DMS53 (cell line): ENCODE data around the gene RGP1.

Experiments used
- DNase-seq: peaks from one replicate; lab custom pipeline; 2025; lab: John Stamatoyannopoulos, UW

Gene RGP1

GRCh38 chr9:35719546-35719945 is 29.5 kb upstream of the RGP1 start:
- no peak for DNase-seq

GRCh38 chr9:35723426-35723825 is 25.7 kb upstream of the RGP1 start:
- DNase-seq, result no peak

DNA sequence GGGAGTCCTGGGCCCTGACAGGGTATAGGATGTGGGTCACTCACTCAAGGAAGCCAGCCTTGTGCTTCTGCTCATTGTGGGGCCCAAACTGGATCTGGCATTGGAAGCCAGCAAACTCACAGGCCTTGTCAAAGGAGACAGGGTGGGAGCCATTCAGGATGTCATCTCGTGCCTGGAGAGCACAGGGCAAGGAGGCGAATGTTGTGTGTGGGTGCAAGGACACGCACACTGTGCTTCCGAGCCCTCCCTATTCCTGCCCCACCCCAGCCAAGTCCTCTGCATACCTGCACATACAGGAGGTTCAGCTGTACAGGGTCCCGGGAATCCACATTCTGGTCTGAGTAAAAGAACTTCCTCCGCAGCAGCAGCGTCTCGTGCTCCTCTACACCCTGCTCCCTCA is 25.2 kb upstream of the RGP1 start:
- DNase-seq, result no peak

DNA sequence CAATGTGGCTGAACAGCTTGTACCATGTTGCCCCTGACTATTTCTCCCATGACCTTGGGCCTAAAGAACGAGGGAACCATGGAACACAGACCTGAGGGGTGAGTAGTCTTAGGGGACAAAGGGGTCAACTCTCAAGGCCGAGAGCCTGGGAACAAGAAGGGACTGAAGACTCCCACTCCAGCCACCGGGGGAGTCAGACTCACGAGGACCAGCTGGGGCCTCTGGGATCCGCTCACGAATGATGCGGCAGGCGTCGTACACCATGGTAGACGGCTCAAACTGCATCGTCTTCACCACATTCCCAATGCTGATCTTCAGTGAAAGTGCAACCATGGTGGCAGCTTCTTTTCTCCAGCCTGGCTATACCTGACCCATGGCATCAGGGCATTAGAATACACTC is 23.7 kb upstream of the RGP1 start:
- DNase-seq, result no peak

DNA sequence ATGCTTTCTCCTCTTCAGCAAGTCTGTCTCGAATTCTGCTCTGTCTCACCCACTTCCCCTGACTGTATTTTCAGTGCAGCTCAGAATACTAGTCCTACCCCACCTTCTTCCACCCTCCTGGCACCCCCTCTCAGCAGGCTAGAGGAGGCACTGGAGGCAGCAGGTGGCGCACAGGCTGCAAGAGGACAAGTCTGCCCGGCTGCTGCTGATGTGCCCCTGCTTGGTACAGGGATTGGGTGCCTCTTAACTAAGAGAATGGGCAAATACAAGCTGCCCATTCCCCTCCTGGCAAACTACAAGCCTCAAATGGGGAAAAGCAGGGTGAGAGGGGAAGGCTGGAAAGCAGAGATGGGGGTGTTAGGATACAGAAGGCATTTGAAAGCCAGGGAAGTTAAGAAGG is 22.2 kb upstream of the RGP1 start:
- DNase-seq, result peak; percentile 13

DNA sequence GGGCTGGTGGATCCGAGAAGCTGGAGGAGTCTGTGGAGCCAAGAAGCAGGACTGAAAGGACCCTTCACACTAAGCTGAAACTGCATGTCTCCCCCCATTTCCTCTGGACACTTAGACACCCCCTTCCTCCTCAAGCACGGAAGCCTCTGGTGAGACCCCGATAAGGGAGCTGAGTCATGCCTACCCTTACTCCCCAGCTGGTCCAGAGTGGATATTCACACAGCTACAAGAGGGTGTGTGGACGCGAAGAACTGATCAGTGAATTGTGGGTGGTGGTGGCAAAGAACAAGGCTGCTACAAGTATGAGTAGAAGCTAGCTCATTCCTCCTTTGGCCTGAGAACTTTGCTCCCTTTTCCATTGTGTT is 21.4 kb upstream of the RGP1 start:
- DNase-seq, result no peak

DNA sequence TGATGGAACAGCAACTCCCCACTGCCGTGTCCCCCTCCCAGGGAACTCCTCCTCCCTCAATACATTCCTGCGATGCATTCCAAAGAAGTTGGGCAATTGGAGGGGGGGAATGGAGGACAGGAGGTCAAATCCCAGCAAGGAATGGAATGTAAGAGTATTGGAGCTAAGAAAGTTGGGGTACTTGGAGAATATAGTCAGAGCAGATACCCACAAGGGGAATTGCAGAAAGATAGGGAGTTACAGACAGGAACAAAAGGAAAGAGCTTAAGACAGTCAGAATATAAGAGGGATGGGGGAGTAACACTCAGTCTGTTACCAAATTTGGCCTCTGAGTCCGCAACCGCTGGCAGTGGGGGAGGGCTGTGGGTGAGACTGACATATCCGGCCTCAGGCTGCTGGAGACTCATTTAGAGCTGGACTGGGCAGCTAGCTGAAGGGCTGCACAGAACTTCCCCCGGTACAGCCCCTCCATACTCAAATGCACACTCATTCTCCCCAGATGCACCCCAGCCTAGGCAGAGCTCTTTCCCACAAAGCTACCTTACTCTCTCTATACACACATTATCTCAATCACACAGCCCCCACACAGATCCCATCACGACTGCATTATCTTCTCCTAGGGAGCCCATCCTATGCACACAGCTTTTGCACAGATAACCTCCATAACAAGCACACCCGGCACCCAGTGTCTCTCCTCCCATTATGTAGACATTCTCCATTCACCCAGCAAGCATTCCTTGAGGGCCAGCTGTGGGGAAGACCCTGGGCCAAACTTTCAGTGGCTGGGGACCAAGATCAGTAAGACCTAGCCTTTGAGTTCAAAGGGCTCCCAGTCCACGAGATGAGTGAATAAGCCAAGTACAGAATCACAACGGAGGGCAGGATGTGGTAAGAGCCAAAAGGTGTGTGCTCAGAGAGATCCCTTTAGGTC is 20.8 kb upstream of the RGP1 start:
- DNase-seq, result no peak

- DNase-seq, result no peak
These were observed 20.0 kb upstream of the RGP1 start for GRCh38 chr9:35729101-35729500.

DNA sequence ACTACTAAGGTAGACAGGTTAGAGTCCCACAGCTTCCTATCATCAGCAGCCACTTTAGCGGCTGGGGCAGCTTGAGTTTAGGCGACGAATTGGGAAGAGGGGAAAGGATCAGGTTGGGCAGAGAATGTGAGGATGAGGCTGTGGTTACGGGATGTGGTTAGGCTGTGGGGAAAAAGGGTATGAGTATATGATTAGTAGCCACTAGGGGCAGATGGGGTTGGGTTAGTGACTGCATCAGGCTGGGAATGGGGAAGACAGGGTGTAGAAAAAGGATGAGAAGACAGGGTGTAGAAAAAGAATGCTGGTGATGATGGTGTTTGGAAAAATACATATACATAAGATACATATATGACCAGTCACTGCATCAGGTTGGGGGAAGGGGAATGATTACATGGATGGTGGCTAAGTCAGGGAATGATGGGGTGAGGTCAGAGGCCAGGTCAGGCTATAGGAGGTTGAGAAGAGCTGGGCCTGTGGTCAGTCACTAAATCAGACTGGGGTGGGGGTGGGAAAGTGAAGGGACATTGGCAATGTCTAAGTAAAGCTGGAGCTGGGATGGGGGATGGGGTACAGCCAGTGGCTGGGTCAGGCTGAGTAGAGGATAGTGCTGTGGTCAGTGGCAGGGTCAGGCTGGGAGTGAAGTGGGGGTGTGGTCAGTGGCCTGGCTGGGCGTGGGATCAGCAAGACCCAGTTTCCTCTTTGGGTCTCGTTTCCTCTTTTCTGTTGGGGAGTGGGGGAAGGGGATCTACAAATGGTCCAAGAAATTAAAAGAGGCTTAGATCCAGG is 19.2 kb upstream of the RGP1 start:
- peak; percentile 57 for DNase-seq

- DNase-seq, result no peak
These were observed 18.6 kb upstream of the RGP1 start for GRCh38 chr9:35730486-35730854.

- DNase-seq, result peak; percentile 34
These were observed 17.5 kb upstream of the RGP1 start for GRCh38 chr9:35731415-35732184.

DNA sequence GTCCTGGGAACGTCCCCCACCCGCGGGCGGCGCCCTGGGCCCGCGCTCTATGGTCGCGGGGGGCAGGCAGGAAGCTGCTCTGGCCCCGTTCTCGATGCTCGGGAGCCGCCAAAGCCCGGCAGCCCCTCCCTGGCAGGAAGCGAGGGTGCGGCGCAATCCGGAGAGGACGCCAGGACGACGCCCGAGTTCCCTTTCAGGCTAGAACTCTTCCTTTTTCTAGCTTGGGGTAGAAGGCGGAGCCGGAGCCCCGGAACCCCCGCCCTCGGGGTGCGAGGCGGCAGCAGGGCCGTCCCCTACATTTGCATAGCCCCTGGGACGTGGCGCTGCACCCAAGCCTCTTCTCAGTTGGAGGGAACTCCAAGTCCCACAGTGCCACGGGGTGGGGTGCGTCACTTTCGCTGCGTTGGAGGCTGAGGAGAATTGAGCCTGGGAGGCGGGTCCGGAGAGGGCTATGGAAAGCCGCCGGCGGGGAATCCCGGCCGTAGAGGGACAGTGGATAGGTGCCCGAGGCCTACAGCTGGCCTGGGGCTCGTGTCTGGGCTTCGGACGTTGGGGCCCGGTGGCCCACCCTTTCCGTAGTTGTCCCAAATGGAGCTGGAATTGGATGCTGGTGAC is 16.8 kb upstream of the RGP1 start, which contains the start of the genes CREB3 and TLN1:
Gene CREB3, plus strand, starts transcription at position 482 of the 615 bp plus-strand sequence. Its CDS starts 107 bp downstream, at position 589.
Gene TLN1, minus strand, starts transcription at position 11 of the 615 bp plus-strand sequence. CDS start 6,501 bp downstream, outside the sequence.
- DNase-seq, result peak; percentile 98

- DNase-seq, result peak; percentile 75
These were observed 16.1 kb upstream of the RGP1 start for GRCh38 chr9:35732800-35733541.

DNA sequence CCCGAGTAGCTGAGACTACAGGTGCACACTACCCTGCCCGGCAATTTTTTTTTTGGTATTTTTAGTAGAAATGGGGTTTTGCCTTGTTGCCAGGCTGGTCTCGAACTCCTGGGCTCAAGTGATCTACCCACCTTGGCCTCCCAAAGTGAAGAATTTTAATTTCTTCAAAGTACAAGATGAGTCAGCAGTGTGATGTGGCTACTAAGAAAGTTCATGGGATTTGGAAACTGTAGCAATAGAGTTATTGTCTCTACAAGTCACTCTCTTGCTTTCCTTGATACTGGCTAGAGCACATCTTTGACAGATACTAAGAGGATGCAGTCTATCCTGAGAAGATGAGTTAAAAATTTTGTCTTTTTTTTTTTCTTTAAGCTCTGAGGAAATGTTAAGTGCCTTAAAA is 15.0 kb upstream of the RGP1 start:
- DNase-seq, result no peak

DNA sequence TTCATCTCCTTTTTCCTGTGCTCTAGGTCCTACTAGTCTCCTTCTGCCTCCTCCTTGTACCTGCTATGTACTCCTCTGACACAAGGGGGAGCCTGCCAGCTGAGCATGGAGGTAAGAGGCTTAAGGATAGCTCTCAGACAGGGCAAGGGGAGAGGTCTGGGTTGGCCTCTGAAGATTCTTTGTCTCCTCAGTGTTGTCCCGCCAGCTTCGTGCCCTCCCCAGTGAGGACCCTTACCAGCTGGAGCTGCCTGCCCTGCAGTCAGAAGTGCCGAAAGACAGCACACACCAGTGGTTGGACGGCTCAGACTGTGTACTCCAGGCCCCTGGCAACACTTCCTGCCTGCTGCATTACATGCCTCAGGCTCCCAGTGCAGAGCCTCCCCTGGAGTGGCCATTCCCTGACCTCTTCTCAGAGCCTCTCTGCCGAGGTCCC is 12.9 kb upstream of the RGP1 start:
- DNase-seq, result peak; percentile 84

DNA sequence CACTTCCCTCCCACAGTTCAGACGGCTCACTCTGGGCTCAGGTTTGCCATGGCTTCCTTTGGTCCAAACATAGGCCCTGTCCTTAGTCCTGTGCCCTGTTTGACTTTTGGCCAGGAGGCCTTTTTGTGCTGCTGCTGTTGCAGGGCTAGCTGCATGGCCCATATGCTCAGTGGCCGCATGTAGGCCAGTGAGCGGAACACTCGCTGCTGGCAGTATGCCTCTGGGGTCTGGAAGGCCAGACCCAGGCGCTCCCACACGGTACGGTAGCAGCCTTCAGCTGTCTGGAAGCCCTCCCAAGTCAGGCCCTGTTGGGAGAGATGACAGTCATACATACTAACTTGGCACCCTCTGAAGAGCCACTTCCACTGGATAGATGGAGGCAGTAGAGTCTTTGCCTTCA is 11.9 kb upstream of the RGP1 start:
- DNase-seq, result no peak

- DNase-seq, result no peak
These were observed 10.9 kb upstream of the RGP1 start for GRCh38 chr9:35738186-35738585.

- no peak for DNase-seq
These were observed 10.2 kb upstream of the RGP1 start for GRCh38 chr9:35738924-35739323.

DNA sequence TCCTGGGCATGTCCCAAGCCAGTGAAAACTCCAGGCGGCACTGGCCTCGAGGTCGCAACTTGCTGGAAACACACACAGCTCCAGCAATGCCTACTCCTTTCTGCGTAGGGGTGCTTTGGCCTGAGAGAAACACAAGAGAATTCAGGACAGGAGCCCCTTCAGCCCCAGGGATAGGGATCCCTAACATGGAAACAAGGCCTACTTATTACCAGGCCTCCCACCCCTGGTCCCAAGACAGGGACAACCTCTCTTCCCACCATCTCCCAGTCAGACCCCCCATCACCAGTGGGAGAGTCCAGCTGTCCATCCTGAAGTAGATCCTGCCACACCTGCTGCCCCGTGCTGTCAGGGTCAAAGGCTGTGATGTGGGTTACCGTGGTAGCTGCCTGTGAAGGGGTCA is 8.8 kb upstream of the RGP1 start:
- DNase-seq, result no peak

- DNase-seq, result no peak
These were observed 7.3 kb upstream of the RGP1 start for GRCh38 chr9:35741740-35742139.

DNA sequence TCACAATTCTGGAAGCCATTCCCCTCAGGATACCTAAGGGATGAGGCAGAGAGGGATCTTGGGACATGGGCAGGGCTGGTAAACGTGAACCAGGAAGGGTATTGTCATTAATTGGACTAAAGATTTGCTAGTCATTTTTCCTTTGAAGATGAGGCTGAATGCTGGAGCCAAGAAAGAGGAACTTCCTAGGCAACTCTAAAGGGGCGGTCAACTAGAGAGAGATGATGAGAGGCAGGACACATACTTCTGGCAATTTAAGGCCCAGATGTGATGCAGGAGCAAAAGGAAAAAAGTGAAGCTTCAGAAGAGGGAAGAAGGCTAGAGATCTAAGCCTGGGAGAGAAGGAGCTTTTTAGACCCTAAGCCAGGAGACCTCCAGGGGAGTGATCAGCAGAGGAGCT is 5.6 kb upstream of the RGP1 start:
- DNase-seq, result no peak
